Gastroesophageal sphincter (tissue), 4 donors: ENCODE data around the gene CFAP92. TPM values are rescaled to one million over a fixed set of nuclear protein-coding genes. Genes with fewer than 3 reads are reported as not detected.

ENCODE experiments used
- ATAC-seq: fragments of 150-250 bp; one replicate; pipeline ENCODE4 v1.9.1; 2016; ENCODE audit warnings: mild to moderate bottlenecking, moderate library complexity
- H3K27ac ChIP-seq, 4 donors: fragments of 200-600 bp; sonication (generic) in 3 of 4; 1 replicate in 3 of 4; 2 replicates in 1 of 4; pipeline ENCODE4 v1.5.1; 2016 to 2019
- H3K27me3 ChIP-seq: fragments of 200-600 bp; sonication (generic); one replicate; pipeline ENCODE4 v1.5.1; 2019
- H3K36me3 ChIP-seq, 2 donors: fragments of 200-600 bp; sonication (generic); one replicate each; pipeline ENCODE4 v1.5.1; 2019; ENCODE audit warnings: control low read depth in 1 of 2
- H3K4me1 ChIP-seq, 3 donors: fragments of 200-600 bp; sonication (generic); 1 replicate in 2 of 3; 2 replicates in 1 of 3; pipeline ENCODE4 v1.5.1; 2016 to 2019; ENCODE audit warnings: control low read depth in 2 of 3
- H3K4me3 ChIP-seq, 2 donors: fragments of 200-600 bp; sonication (generic); one replicate each; pipeline ENCODE4 v1.5.1; 2019; ENCODE audit warnings: mild to moderate bottlenecking in 1 of 2, moderate library complexity in 1 of 2
- H3K9me3 ChIP-seq, 3 donors: fragments of 200-600 bp; sonication (generic); one replicate each; pipeline ENCODE4 v1.5.1; 2017 to 2019; ENCODE audit warnings: control low read depth in 2 of 3
- CTCF ChIP-seq, 4 experiments: fragments of 200-600 bp in 2 of 4; fragments of 450-650 bp in 2 of 4; sonication (generic) in 1 of 4; IDR thresholded peaks; one replicate each; pipeline ENCODE4 v1.5.1; 2017 to 2019; ENCODE audit warnings: antibody characterized with exemption in 4 of 4, mild to moderate bottlenecking in 2 of 4, moderate library complexity in 2 of 4
- EP300 ChIP-seq: sonication (generic); formaldehyde crosslinking; IDR thresholded peaks from one replicate; pipeline ENCODE4 v1.6.1; 2017; ENCODE audit warnings: antibody characterized with exemption, mild to moderate bottlenecking
- POLR2A ChIP-seq, 2 donors: fragments of 450-650 bp; IDR thresholded peaks; one replicate each; pipeline ENCODE4 v1.6.1; 2017; ENCODE audit warnings: antibody characterized with exemption in 2 of 2, mild to moderate bottlenecking in 2 of 2, moderate library complexity in 1 of 2
- POLR2AphosphoS5 ChIP-seq: sonication (generic); formaldehyde crosslinking; IDR thresholded peaks from one replicate; pipeline ENCODE4 v1.6.1; 2017; ENCODE audit warnings: antibody characterized with exemption
- WGBS, 2 donors: methylation state at CpG; one replicate each; pipeline ENCODE4 v1.1.5; 2018; ENCODE audit warnings: low coverage in 1 of 2; 5-methylcytosine and 5-hydroxymethylcytosine counted together
- total RNA-seq, 4 donors: library from RNA; depleted of rRNA; stranded (reverse); fragments of >200 nt; gene quantifications; one replicate each; pipeline ENCODE4 v1.1.0, GENCODE V29; 2016

Gene CFAP92
- total RNA-seq, 4 donors from 2014 or later: 0.96 to 3.3 (median 2.3) TPM

DNA sequence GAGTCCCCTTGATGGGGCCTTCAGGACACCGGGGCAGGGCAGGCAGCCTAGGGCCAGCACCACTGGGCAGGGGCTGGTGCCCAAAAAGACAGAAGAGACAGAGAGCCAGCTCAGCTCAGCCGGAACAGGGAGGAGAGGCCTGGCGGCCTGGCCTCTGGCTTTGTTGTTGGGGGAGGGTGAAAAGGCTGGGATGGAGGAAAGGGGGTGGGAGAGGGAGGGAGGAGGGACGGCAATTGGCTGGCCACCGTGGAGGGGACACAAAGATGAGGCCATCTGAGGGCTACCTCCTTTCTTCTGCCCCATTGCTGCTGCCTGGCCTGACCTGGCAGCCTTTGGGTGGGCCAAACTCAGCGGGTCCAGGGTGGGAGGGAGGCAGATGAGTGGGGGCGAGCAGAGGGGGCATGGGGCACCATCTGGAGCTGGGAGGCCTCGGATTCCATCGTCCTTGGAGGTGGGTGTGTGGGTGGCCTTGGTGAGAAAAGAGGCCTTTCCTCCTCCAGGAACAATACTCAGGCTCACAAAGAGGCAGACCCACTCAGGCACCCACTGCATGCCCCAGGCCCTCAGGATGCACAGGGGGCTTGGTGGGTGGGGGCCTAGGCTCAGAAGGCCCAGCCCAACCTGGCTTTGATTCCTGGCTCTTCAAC, 16.6 kb upstream of the CFAP92 start:
- ATAC-seq: no peak
- TF ChIP-seq POLR2A (IDR thresholded peaks at IDR 0.05): no peak
- no peak for TF ChIP-seq CTCF (IDR thresholded peaks at IDR 0.05)
- no peak for TF ChIP-seq EP300
- TF ChIP-seq POLR2AphosphoS5: no peak
- Histone ChIP-seq H3K9me3 (no peaks in the 10 kb centered on the region), H3K4me3 (no peak overlapping the region), H3K36me3 (no peaks in the 10 kb centered on the region), H3K27ac (peak overlapping the region in 3 of 4 donors; percentile 8 to 31 (median 23)), H3K27me3 (peaks cover 19% of the 10 kb centered on the region), H3K4me1 (peaks cover 0 to 59% (median 17%) of the 10 kb centered on the region in 3 donors)
- 0 to 92% methylated on average over 1 to 2 of the region's 9 CpGs for WGBS, 2 donors

DNA sequence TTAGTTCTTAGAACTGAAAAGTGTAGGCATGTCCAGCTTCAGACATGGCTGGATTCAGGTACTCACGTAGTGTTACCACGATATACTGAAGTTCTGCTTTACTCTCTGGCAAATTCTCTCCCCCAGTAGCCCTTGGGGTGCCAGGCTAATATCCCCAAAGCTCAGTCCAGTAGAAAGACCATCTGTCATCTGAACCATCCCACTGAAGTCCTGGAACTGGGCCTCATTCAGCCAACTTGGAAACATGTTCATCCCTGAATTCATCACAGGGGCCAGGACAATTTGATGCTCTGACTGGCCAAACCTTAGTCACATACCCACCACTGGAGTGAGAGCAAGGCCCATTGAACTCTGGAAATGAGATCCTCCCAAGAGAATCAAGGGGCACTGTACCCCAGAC, 15.4 kb upstream of the CFAP92 start:
- Histone ChIP-seq H3K9me3 (no peaks in the 10 kb centered on the region), H3K27me3 (peaks cover 30% of the 10 kb centered on the region), H3K4me3 (no peak overlapping the region), H3K27ac (peak overlapping the region in 1 of 4 donors; percentile 23), H3K4me1 (peaks cover 0 to 59% (median 21%) of the 10 kb centered on the region in 3 donors), H3K36me3 (no peaks in the 10 kb centered on the region)
- TF ChIP-seq POLR2A (IDR thresholded peaks at IDR 0.05) (no peak), EP300 (no peak), POLR2AphosphoS5 (no peak), CTCF (IDR thresholded peaks at IDR 0.05) (no peak)
- 83 to 100% methylated on average over 2 of the region's 2 CpGs for WGBS, 2 donors
- no peak for ATAC-seq

- ATAC-seq: peak; percentile 50
- 50 to 83% methylated on average over 1 to 2 of the region's 2 CpGs for WGBS, 2 donors
- Histone ChIP-seq H3K4me1 (peaks cover 0 to 66% (median 23%) of the 10 kb centered on the region in 3 donors), H3K27me3 (peaks cover 45% of the 10 kb centered on the region), H3K9me3 (no peaks in the 10 kb centered on the region), H3K27ac (peak overlapping the region in 3 of 4 donors; percentile 16 to 63 (median 60)), H3K36me3 (no peaks in the 10 kb centered on the region), H3K4me3 (no peak overlapping the region)
- TF ChIP-seq CTCF (IDR thresholded peaks at IDR 0.05): no peak
- TF ChIP-seq EP300: no peak
- TF ChIP-seq POLR2A (IDR thresholded peaks at IDR 0.05): no peak
- TF ChIP-seq POLR2AphosphoS5: no peak
Measured at GRCh38 chr3:129007792-129008191, 13.9 kb upstream of the CFAP92 start.

DNA sequence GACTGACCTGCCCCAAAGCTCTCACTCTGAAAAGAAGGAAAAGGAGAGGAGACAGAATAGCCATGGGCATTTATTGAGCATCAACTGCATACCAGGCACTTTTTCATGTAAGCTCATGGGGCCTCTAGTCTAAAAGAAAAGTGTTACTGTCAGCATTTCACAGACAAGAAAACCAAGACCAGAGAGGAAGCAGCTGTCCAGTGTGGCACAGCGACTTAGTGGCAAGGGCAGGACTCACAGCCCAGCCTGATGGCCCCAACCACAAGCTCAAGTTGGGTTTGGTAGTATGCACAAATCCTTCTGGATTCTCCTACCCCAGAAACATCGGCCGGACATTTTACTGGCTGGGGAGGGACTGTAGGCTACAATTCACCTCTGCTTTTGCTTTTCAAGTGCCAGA, 13.0 kb upstream of the CFAP92 start:
- no peak for TF ChIP-seq POLR2A (IDR thresholded peaks at IDR 0.05)
- no peak for TF ChIP-seq CTCF (IDR thresholded peaks at IDR 0.05)
- TF ChIP-seq POLR2AphosphoS5: no peak
- no peaks in the 10 kb centered on the region for H3K9me3 ChIP-seq
- ATAC-seq: no peak
- 80 to 100% methylated on average over 1 to 2 of the region's 3 CpGs for WGBS, 2 donors
- H3K27ac ChIP-seq: peak overlapping the region in 3 of 4 donors; percentile 16 to 63 (median 60)
- H3K27me3 ChIP-seq: peaks cover 54% of the 10 kb centered on the region
- H3K4me1 ChIP-seq: peaks cover 0 to 75% (median 29%) of the 10 kb centered on the region in 3 donors
- no peak overlapping the region for H3K4me3 ChIP-seq
- no peaks in the 10 kb centered on the region for H3K36me3 ChIP-seq
